GM10847 (cell line): ENCODE data around the gene TMTC1.

ENCODE experiments used
- POLR2A ChIP-seq: IDR thresholded peaks from 2 replicates; pipeline ENCODE4 v1.6.1; 2011; ENCODE audit not compliant: insufficient read length; ENCODE audit errors: extremely low read depth

TMTC1 gene

GRCh38 chr12:29783773-29784666, at the start of gene TMTC1:
Gene TMTC1 (minus strand): TSS chr12:29783942. CDS start chr12:29783751, 191 bp downstream.
- no peak for TF ChIP-seq POLR2A

- TF ChIP-seq POLR2A: no peak
These were observed 47.4 kb upstream of the TMTC1 start for GRCh38 chr12:29831173-29831572.

GRCh38 chr12:29830391-29830790, 46.6 kb upstream of the TMTC1 start:
- TF ChIP-seq POLR2A: no peak

GRCh38 chr12:29818916-29819623, 35.3 kb upstream of the TMTC1 start:
- no peak for TF ChIP-seq POLR2A

GRCh38 chr12:29816874-29817725, 33.4 kb upstream of the TMTC1 start:
- no peak for TF ChIP-seq POLR2A

GRCh38 chr12:29807129-29807528, 23.4 kb upstream of the TMTC1 start:
- no peak for TF ChIP-seq POLR2A

GRCh38 chr12:29804019-29804418, 20.3 kb upstream of the TMTC1 start:
- no peak for TF ChIP-seq POLR2A

GRCh38 chr12:29799591-29799990, 15.8 kb upstream of the TMTC1 start:
- TF ChIP-seq POLR2A: no peak

- TF ChIP-seq POLR2A: no peak
These were observed 14.0 kb upstream of the TMTC1 start for GRCh38 chr12:29797565-29798355.

- TF ChIP-seq POLR2A: no peak
These were observed 13.1 kb upstream of the TMTC1 start for GRCh38 chr12:29796823-29797263.

GRCh38 chr12:29795715-29796114, 12.0 kb upstream of the TMTC1 start:
- TF ChIP-seq POLR2A: no peak

- TF ChIP-seq POLR2A: no peak
These were observed 11.1 kb upstream of the TMTC1 start for GRCh38 chr12:29794862-29795261.

GRCh38 chr12:29792853-29793252, 9.1 kb upstream of the TMTC1 start:
- no peak for TF ChIP-seq POLR2A

GRCh38 chr12:29792132-29792531, 8.4 kb upstream of the TMTC1 start:
- TF ChIP-seq POLR2A: no peak

GRCh38 chr12:29782871-29783772, 620 bp downstream of the TMTC1 start:
- TF ChIP-seq POLR2A: no peak
